ENCODE data around the gene SUMO2.

- TF ChIP-seq PAX5 (IDR thresholded peaks at IDR 0.05; ENCODE audit: insufficient read depth, low read length, severe bottlenecking): no peak
- no peak for TF ChIP-seq POU2F2 (IDR thresholded peaks at IDR 0.05; ENCODE audit: low read depth, low read length)
- no peak for TF ChIP-seq TAF1 (IDR thresholded peaks at IDR 0.05; ENCODE audit: low read depth, low read length)
- no peak for TF ChIP-seq POLR2A (IDR thresholded peaks at IDR 0.05; ENCODE audit: low read depth, low read length)
- no peak for TF ChIP-seq POLR2AphosphoS5 (IDR thresholded peaks at IDR 0.05; ENCODE audit: low read depth, low read length)
- TF ChIP-seq SPI1 (IDR thresholded peaks at IDR 0.05; ENCODE audit: low read depth, low read length): no peak
These were observed 7.8 kb downstream of the SUMO2 start for GRCh38 chr17:75174996-75175395.
